DOHH2 (cell line): ENCODE data around the gene CDH24.

ENCODE experiments used
- H3F3A ChIP-seq: fragments of 200-600 bp; sonication (generic), shearing (Covaris generic); 2 replicates; pipeline ENCODE4 v1.6.0; 2016; ENCODE audit warnings: antibody characterized with exemption, mild to moderate bottlenecking; ENCODE audit not compliant: control insufficient read depth, insufficient read depth
- H3K27ac ChIP-seq: fragments of 200-600 bp; sonication (generic); 2 replicates; pipeline ENCODE4 v1.5.1; 2014; ENCODE audit warnings: low read depth, mild to moderate bottlenecking, low read length, moderate library complexity
- H3K27me3 ChIP-seq: fragments of 200-600 bp; sonication (generic); 2 replicates; pipeline ENCODE4 v1.6.1; 2014; ENCODE audit warnings: mild to moderate bottlenecking, low read length, mixed read lengths; ENCODE audit not compliant: control insufficient read depth
- H3K36me3 ChIP-seq: fragments of 200-600 bp; sonication (generic); 2 replicates; pipeline ENCODE4 v1.6.1; 2014; ENCODE audit warnings: mild to moderate bottlenecking, low read length, moderate library complexity, mixed read lengths; ENCODE audit not compliant: control insufficient read depth
- H3K4me1 ChIP-seq: fragments of 200-600 bp; sonication (generic); 2 replicates; pipeline ENCODE4 v1.6.1; 2014; ENCODE audit warnings: mild to moderate bottlenecking, low read length, mixed read lengths; ENCODE audit not compliant: control insufficient read depth
- H3K4me2 ChIP-seq: fragments of 200-600 bp; sonication (generic); 2 replicates; pipeline ENCODE4 v1.6.0; 2014; ENCODE audit warnings: mild to moderate bottlenecking, low read length, moderate library complexity
- H3K4me3 ChIP-seq: fragments of 200-600 bp; sonication (generic); 2 replicates; pipeline ENCODE4 v1.5.1; 2014; ENCODE audit warnings: mild to moderate bottlenecking, low read length, mixed read lengths
- H3K79me2 ChIP-seq: fragments of 200-600 bp; sonication (generic); 2 replicates; pipeline ENCODE4 v1.6.1; 2014; ENCODE audit warnings: mild to moderate bottlenecking, low read length, mixed read lengths; ENCODE audit not compliant: control insufficient read depth
- H3K9me2 ChIP-seq: fragments of 200-600 bp; sonication (generic); replicated peaks from 2 replicates; pipeline ENCODE4 v1.6.1; 2014; ENCODE audit warnings: mild to moderate bottlenecking, low read length, mixed read lengths; ENCODE audit not compliant: control insufficient read depth
- H3K9me3 ChIP-seq: fragments of 200-600 bp; sonication (generic); 2 replicates; pipeline ENCODE4 v1.6.1; 2014; ENCODE audit warnings: antibody characterized with exemption, low read length, mixed read lengths; ENCODE audit not compliant: control insufficient read depth, insufficient read depth
- H4K20me1 ChIP-seq: fragments of 200-600 bp; sonication (generic); 2 replicates; pipeline ENCODE4 v1.6.0; 2014; ENCODE audit warnings: low read depth, mild to moderate bottlenecking, antibody characterized with exemption, low read length, moderate library complexity; ENCODE audit not compliant: control insufficient read depth, insufficient read depth
- EZH2phosphoT487 ChIP-seq: fragments of 200-600 bp; sonication (generic); IDR thresholded peaks from 2 replicates; pipeline ENCODE4 v1.6.1; 2017; ENCODE audit warnings: borderline replicate concordance, mild to moderate bottlenecking, antibody characterized with exemption, low read length, moderate library complexity, mixed read lengths
- TF ChIP-seq, protein P1 (sequence below): fragments of 200-600 bp; sonication (generic); IDR thresholded peaks from one replicate; pipeline ENCODE4 v1.5.1; 2014; ENCODE audit warnings: antibody characterized with exemption, mild to moderate bottlenecking, low read depth, low read length; ENCODE audit not compliant: poor library complexity, severe bottlenecking

The CDH24 gene

DNA sequence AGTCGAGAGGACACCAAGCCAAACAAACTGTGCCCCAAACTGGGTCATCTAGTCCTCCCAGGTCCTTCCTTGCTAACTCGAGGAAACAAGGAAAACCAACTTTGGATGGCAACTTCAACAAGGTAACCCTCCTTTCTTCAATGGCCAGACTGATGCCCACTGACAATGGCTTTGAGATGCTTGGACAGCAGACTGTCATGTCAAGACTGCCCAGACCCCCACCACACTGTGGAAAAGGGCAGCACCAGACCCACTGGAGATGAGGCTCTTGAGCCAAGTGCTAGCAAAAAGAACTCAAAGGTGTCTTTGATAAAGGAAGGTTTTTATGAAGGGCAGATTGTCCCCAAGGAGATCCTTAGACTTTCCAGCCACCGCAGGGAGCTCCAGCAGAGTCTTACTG is 9.0 kb upstream of the CDH24 start:
- no peak overlapping the region for H3K27ac ChIP-seq
- H3K27me3 ChIP-seq: no peaks in the 10 kb centered on the region
- no peak overlapping the region for H3K4me3 ChIP-seq
- TF ChIP-seq, protein P1, sequence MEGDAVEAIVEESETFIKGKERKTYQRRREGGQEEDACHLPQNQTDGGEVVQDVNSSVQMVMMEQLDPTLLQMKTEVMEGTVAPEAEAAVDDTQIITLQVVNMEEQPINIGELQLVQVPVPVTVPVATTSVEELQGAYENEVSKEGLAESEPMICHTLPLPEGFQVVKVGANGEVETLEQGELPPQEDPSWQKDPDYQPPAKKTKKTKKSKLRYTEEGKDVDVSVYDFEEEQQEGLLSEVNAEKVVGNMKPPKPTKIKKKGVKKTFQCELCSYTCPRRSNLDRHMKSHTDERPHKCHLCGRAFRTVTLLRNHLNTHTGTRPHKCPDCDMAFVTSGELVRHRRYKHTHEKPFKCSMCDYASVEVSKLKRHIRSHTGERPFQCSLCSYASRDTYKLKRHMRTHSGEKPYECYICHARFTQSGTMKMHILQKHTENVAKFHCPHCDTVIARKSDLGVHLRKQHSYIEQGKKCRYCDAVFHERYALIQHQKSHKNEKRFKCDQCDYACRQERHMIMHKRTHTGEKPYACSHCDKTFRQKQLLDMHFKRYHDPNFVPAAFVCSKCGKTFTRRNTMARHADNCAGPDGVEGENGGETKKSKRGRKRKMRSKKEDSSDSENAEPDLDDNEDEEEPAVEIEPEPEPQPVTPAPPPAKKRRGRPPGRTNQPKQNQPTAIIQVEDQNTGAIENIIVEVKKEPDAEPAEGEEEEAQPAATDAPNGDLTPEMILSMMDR: no peak
- TF ChIP-seq EZH2phosphoT487: no peak
- H4K20me1 ChIP-seq: peaks cover 24% of the 10 kb centered on the region
- peaks cover 91% of the 10 kb centered on the region for H3K36me3 ChIP-seq
- H3K9me2 ChIP-seq: no peaks in the 10 kb centered on the region
- H3K79me2 ChIP-seq: peaks cover 60% of the 10 kb centered on the region
- no peaks in the 10 kb centered on the region for H3K9me3 ChIP-seq
- H3F3A ChIP-seq: peaks cover 12% of the 10 kb centered on the region
- H3K4me2 ChIP-seq: no peak overlapping the region
- peaks cover 24% of the 10 kb centered on the region for H3K4me1 ChIP-seq

DNA sequence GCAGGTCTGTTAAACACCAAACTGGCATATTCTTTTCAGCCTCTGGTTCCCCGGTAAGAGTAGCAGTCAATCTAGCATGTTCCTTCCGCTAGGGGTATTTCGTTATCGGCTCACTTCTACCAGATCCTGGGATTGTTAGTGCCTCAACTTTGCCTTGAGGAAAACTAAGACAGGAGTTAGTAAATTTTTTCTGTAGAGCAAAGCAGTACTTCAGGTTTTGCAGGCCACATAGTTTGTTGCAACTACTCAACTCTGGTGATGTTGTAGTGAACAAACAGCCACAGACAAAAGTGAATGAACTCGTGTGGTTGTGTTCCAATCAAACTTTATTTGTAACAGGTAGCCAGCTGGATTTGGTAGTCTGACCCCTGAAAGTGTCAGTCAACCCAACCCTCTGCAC is 6.3 kb upstream of the CDH24 start:
- peaks cover 12% of the 10 kb centered on the region for H3K4me1 ChIP-seq
- peaks cover 90% of the 10 kb centered on the region for H3K36me3 ChIP-seq
- H3K79me2 ChIP-seq: peaks cover 33% of the 10 kb centered on the region
- no peak for TF ChIP-seq EZH2phosphoT487
- TF ChIP-seq, protein P1: no peak
- H4K20me1 ChIP-seq: peaks cover 23% of the 10 kb centered on the region
- H3K9me2 ChIP-seq: no peaks in the 10 kb centered on the region
- H3K4me3 ChIP-seq: no peak overlapping the region
- no peaks in the 10 kb centered on the region for H3K9me3 ChIP-seq
- no peak overlapping the region for H3K4me2 ChIP-seq
- H3F3A ChIP-seq: peaks cover 28% of the 10 kb centered on the region
- H3K27ac ChIP-seq: no peak overlapping the region
- no peaks in the 10 kb centered on the region for H3K27me3 ChIP-seq

DNA sequence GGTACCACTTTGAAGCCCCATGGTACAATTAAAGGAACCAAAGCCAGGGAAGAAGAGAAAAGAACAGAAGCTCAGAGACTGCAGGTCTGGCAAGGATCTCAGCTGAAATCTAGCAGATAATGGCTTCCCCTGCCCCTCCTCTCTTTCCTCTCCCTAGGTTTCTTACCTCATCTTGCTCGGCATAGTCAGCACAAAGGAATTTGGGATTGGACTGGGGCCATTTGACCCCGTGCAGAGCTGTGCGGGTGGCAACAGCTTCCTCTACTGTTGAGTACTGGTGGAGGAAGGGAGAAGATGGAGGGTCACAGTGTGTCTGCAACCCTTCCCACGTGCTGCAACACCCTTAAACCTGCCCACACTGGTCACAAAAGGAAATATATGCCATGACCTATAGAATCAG is 4.7 kb upstream of the CDH24 start:
- peaks cover 13% of the 10 kb centered on the region for H3K4me1 ChIP-seq
- TF ChIP-seq, protein P1: no peak
- TF ChIP-seq EZH2phosphoT487: no peak
- H3K9me3 ChIP-seq: no peaks in the 10 kb centered on the region
- peaks cover 33% of the 10 kb centered on the region for H3F3A ChIP-seq
- no peaks in the 10 kb centered on the region for H3K27me3 ChIP-seq
- H3K27ac ChIP-seq: no peak overlapping the region
- no peak overlapping the region for H3K4me3 ChIP-seq
- no peak overlapping the region for H3K4me2 ChIP-seq
- H3K79me2 ChIP-seq: peaks cover 18% of the 10 kb centered on the region
- no peaks in the 10 kb centered on the region for H3K9me2 ChIP-seq
- peaks cover 11% of the 10 kb centered on the region; the same call in 1 of the 2 replicates for H4K20me1 ChIP-seq
- peaks cover 76% of the 10 kb centered on the region for H3K36me3 ChIP-seq
